GM21526 (cell line): Measurements from ENCODE around the gene TRAPPC2.
"Not testable (repeated sequence)": the region's sequence is repeated elsewhere in the genome, so short reads cannot be mapped to it uniquely, and the experiment has no call there.

ENCODE experiments used
- ATAC-seq: cut with Tn5 transposase; IDR thresholded peaks from one replicate; pipeline ENCODE4 v1.9.1; 2021; ENCODE audit warnings: moderate library complexity; ENCODE audit not compliant: unreplicated experiment, low FRiP score

TRAPPC2 gene

DNA sequence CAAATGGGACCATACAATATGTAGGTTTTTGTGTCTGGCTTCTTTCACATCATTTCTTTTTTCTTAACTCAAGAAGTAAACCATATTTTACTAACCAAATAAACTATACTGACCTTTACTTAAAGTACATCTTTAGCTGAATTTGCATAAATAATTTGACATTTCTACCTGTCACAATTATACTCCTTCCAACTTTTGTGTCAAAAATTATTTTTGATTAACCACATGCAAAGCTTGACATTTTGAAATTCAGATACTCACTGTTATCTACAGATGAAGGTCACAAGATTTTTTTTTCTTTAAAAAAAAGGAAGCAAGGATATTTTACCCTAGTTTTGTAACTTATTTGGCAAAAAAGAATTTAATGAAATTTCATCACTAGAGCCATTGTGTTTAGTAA lies 57.5 kb downstream of the TRAPPC2 start:
- ATAC-seq: no peak

- no peak for ATAC-seq
These were observed 61.4 kb downstream of the TRAPPC2 start for GRCh38 chrX:13673016-13673415.

DNA sequence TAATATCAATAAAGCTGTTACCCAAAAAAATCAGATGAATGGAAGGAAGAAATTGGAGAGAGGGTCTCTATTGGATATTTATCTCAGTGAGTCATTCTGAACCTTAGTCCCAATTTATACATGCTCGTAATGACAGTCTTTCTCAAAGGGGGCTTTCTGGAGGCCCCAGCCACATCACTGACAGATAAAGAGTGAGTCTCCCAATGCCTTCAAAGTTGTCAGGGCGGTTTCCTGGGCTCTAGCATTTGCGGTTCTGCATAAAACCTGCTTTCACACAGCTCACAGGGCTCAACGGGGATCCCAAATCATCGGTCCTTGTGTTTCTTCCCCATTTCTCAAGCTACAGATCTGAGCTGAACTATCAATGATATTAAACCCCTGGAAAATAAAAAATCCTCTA lies 64.2 kb downstream of the TRAPPC2 start:
- no peak for ATAC-seq

- ATAC-seq: not testable (repeated sequence)
These were observed 64.7 kb downstream of the TRAPPC2 start for GRCh38 chrX:13669755-13670154.

DNA sequence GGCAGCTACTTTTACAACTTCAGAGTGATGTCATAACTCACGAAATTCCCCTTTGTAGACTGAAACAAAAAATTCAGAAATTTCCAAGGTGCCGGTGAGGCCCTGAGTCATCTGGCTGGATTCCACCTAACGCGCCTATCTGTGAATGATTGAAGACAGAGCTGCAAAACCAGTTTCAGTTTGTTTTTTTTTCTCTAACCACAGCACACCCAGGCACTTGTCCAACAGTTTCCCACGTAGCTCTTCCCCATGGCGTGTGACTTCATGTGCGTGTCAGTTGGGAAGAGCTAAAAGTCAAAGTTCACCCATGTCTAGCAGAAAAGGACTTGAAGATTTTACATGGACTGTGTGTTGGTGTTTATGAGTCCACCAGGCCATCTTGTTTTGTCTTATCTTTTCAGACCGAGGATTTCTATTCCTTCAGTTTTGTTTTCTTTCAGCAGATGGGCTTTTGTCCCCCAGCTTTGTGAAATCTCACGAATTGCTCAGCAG lies 65.1 kb downstream of the TRAPPC2 start:
- ATAC-seq: peak; percentile 70

- no peak for ATAC-seq
These were observed 66.5 kb downstream of the TRAPPC2 start for GRCh38 chrX:13667919-13668318.

GRCh38 chrX:13666836-13667235 lies 67.6 kb downstream of the TRAPPC2 start:
- no peak for ATAC-seq

- no peak for ATAC-seq
These were observed 70.4 kb downstream of the TRAPPC2 start for GRCh38 chrX:13664020-13664419.

GRCh38 chrX:13662355-13662791 lies 72.0 kb downstream of the TRAPPC2 start:
- no peak for ATAC-seq
